ENCODE measurements around the gene NDUFAB1.

DNA sequence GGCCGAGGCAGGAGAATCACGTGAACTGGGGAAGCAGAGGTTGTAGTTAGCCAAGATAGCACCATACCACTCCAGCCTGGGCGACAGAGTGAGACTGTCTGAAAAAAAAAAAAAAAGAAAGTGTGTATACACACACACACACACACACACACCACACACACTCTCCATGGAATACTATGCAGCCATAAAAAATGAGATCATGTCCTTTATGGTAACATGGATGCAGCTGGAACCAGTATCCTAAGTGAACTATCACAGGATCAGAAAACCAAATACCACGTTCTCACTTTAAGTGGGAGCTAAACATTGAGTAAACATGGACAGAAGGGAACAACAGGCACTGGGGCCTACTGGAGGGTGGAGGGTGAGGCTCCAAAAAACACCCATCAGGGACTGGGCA is 16.7 kb downstream of the NDUFAB1 start:
- TF ChIP-seq, protein P1, sequence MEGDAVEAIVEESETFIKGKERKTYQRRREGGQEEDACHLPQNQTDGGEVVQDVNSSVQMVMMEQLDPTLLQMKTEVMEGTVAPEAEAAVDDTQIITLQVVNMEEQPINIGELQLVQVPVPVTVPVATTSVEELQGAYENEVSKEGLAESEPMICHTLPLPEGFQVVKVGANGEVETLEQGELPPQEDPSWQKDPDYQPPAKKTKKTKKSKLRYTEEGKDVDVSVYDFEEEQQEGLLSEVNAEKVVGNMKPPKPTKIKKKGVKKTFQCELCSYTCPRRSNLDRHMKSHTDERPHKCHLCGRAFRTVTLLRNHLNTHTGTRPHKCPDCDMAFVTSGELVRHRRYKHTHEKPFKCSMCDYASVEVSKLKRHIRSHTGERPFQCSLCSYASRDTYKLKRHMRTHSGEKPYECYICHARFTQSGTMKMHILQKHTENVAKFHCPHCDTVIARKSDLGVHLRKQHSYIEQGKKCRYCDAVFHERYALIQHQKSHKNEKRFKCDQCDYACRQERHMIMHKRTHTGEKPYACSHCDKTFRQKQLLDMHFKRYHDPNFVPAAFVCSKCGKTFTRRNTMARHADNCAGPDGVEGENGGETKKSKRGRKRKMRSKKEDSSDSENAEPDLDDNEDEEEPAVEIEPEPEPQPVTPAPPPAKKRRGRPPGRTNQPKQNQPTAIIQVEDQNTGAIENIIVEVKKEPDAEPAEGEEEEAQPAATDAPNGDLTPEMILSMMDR (IDR thresholded peaks at IDR 0.05) = no peak
- TF ChIP-seq POLR2A (IDR thresholded peaks at IDR 0.05) = no peak
